Non-pigmented ciliary epithelial cell (primary cell): ENCODE data around the gene KRTAP10-2.

Experiments used
- DNase-seq: peaks from one replicate; pipeline ENCODE4 v3.0.0-alpha.2; 2010; ENCODE audit warnings: low read depth

Gene KRTAP10-2

DNA sequence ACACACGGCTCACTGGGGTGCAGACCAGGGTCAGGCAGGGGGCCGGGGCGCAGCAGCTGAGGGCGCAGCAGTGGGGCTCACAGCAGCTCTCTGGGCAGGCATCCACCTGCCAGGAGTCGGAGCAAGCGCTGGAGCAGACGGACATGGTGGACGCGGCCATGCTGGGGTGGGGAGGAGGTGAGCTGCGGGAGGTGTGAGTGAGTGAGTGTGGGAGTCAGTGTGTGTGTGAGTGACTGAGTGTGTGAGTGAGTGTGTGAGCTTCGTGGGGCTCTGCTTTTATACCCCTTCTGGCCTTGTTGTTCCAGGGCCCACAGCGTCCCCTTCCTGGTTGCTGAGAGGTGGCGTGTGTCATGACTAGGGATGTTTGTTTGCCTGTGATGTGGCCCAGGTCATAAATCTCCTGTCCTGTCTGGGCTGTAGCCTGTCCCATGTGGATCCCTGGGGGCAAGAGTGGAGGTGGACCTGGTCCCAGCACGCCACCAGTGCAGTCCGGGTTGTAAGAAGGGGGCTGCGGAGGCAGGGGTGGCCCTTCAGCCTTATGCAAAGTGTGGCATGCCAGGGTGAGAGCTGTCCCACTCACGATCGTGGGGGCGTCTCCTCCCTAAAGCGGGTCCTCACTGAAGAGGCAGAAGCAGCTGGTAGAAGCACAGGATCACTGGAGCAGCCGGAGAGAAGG lies 11.2 kb downstream of the KRTAP10-2 start, which contains the start of gene KRTAP10-1:
TSS of gene KRTAP10-1 (minus strand) at position 205 of the 676 bp plus-strand sequence. CDS start at position 160, 45 bp downstream.
- no peak for DNase-seq

DNA sequence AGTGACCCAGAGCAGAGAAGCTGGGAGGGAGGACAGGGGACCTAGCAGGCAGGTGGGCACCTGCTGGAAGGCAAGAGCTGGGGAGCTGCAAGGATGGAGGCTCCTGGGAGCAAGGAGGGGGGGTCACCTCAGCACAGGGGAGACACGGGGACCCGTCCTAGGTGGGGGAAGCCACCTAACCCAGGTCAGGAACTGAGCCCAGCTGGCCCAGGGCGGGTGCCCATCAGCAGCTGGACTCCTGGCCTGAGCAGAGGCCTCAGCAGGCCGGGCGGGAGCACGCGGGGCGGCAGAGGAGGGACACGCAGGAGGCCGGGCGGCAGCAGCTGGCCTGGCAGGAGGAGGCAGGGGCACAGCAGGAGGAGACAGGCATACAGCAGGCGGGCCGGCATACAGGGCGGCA lies 12.3 kb downstream of the KRTAP10-2 start:
- no peak for DNase-seq

GRCh38 chr21:44537930-44538911 lies 13.1 kb downstream of the KRTAP10-2 start:
- DNase-seq = no peak

DNA sequence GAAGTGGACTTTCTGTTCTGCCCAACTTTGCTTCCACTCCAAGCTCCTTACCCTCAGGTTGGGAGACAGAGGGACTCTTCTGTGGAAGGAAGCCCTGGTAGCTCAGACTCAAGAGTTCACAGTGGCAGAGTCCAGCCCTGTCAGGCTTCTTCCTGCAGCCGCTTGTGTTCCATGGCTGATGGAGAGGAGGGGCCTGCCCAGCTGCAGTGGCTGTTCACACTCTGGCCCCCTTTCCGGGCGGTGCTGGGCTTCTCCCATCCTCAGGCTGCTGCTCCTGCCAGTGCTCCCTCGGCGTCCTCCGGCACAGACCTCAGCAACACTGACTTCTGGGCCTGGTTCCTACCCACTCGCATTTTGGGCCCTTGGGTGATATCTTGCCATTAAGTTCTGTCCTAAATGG lies 15.3 kb downstream of the KRTAP10-2 start:
- no peak for DNase-seq

- DNase-seq = no peak
Measured at GRCh38 chr21:44534688-44535087, 16.6 kb downstream of the KRTAP10-2 start.

DNA sequence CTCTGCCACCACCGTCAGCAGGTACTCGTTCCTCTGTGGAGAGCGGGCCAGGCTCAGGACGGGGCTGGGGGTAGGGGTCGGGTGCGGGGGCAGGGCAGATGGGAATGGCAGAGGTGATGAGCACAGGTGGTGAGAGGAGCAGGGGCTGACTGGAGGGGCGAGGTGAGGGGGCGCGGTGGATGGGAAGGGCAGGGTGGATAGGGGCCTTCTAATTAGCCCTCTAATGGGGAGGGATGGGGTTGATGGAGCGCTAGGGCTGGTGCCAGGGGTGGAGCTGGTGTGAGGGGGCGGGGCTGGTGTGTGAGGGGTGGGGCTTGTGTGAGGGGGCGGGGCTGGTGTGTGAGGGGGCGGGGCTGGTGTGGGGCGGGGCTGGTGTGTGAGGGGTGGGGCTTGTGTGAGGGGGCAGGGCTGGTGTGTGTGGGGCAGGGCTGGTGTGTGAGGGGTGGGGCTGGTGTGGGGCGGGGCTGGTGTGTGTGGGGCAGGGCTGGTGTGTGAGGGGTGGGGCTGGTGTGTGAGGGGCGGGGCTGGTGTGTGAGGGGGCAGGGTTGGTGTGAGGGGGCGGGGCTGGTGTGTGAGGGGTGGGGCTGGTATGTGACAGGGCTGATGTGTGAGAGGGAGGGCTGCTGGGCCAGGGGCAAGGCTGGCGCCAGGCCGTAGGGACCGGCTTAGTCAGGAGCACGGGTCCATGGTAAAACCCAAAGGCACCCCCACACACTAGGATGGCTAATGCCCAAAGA lies 17.2 kb downstream of the KRTAP10-2 start:
- no peak for DNase-seq

DNA sequence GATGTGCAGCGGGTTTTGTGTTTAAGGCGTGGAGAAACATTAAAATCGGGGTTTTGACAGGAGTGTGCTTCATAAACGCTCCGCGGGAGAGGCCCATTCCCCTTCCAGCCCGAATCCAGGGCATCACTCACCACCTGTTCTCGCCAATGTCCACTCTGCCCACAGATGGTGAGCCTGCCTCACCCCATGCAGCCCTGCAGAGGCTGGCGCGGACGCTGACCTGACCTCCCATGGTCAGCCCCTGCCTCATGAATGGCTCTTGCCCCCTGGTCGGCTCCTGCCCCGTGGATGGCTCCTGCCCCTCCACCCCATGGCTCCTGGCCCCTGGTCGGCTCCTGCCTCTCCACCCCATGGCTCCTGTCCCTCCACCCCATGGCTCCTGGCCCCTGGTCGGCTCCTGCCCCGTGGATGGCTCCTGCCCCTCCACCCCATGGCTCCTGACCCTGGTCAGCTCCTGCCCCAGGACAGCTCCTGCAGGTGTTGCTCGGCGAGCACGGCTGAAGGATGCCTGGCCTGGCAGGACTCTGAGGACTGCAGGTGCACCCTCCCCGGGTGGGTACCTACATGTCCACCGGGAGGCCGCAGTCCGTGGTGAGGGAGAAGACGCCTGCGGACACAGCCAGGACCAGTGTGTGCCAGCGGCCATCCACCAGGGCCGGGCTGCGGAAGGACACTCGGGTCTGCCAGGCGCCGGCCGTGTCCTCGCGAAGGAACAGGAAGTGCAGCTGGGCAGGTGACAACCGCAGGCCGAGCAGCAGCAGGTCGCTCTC lies 18.0 kb downstream of the KRTAP10-2 start:
- no peak for DNase-seq

DNA sequence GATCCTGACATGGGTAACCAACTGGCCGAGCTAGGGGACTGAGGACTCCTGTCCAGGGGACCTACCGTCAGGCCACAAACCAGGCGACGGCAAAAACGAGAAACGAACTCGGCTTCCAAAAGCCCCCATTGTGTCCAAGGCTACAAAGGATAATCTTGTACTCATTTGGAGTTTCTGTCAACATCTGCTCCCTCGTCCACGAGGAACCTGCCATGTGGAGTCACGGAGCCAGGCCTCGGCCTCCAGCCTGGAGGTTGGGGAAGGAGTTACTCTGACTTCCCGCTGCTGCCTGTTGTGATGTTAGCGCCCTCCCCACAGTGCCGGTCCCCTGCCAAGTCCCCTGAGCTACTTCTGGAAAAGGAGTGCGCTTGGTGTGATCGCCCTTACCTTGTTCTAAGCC lies 18.6 kb downstream of the KRTAP10-2 start:
- no peak for DNase-seq

DNA sequence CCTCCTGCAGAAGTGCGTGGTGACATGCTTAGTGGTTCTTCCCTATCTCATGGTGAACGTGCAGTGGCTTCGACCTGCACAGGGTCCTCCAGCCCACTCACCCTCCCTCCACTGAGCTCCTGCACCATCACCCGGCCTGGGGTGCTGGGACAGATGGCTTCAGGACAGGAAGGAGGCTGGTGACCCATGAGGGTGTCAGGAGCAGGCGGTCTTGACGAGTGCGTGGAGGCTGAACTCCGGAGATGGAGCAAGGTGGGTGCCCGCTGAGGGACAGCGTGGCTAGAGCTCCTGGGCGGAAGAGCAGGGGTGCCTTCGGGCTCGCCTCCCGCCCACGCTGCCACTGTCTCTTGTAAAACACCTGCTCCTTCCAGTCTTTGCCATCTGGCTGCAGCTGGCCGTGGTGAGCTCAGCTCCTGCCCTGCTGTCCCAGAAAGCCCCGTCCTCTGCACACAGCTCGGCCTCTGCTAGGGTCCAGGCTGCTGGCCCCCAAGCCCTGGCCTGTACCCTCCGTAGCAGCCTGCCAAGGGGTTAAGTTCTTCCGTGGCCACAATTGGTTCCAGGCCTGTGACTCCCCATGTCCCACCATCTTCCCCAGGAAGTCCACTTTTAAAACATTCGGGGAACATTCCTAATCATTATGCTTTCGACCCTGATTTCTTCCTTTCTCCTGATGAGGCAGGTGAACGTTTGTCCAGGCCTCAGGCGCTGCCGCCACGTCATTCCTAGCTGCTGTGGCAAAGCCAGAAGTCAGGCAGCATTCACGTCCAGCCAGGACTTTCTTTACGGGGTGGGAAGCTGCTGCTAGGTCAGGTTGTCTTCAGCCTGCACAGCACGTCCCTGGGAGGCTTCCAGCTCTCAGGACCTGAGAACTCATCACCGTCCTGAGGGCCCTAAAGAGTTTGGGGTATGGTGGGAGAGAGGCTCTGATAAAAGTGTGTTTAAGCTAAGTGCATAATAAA lies 19.4 kb downstream of the KRTAP10-2 start:
- no peak for DNase-seq

GRCh38 chr21:44530903-44531605 lies 20.3 kb downstream of the KRTAP10-2 start:
- no peak for DNase-seq

DNA sequence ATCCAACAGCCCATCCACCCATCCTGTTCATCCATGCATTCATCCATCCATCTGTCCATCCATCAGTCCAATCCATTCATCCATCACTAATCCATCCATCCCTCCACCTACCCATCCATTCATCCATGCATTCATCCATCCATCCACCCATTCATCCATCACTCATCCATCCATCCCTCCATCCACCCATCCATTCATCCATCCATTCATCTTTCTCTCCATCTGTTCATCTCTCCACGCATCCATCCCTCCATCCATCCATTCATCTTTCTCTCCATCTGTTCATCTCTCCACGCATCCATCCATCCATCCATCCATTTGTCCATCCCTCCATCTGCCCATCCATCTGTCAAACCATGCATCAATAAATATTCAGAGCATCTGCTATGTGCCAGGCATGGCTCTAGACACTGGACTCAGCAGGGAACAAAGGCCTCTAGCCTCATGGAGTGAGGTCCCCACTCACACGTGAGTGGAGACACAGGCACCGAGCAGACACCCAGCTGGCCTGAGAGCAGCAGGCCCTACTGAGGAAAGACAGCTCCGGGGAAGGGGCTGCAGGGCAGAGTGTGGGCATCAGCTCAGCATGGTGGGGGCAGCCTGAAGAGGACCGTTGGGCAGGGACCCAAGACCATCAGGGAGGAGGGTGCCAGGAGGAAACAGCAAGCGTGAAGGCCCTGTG lies 20.9 kb downstream of the KRTAP10-2 start:
- DNase-seq = no peak

DNA sequence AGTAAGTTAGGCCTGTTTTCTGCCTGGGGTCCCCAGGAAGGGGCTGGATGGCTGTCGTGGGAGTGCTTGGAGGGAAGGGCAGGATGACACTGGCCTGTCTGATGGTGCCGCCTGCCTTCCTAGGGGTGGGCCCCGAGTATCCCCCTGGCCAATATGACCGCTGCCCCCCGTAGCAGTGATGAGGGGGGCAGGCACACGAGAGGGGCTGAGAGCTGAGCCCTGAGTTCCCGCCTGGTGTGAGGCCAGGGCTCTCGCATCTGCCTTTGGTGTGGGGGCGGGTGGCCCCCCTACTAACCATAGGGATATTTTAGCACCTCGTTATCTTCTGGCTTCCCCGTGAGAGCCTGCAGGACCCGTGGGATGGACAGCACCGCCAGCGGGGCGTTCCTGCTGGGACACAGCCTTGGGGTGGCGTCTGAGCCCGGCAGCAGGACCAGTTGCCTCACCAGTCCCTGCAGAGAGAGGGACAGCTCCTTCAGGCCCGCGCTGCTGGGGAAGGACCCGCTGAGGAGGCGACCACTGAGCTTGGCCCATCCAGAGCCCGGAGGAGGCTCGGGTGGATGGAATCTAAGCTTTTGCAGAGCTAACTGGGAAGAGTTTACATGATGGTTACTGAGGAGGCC lies 21.7 kb downstream of the KRTAP10-2 start:
- DNase-seq = no peak

GRCh38 chr21:44529011-44529421 lies 22.3 kb downstream of the KRTAP10-2 start:
- no peak for DNase-seq

GRCh38 chr21:44528634-44528995 lies 22.7 kb downstream of the KRTAP10-2 start:
- no peak for DNase-seq

DNA sequence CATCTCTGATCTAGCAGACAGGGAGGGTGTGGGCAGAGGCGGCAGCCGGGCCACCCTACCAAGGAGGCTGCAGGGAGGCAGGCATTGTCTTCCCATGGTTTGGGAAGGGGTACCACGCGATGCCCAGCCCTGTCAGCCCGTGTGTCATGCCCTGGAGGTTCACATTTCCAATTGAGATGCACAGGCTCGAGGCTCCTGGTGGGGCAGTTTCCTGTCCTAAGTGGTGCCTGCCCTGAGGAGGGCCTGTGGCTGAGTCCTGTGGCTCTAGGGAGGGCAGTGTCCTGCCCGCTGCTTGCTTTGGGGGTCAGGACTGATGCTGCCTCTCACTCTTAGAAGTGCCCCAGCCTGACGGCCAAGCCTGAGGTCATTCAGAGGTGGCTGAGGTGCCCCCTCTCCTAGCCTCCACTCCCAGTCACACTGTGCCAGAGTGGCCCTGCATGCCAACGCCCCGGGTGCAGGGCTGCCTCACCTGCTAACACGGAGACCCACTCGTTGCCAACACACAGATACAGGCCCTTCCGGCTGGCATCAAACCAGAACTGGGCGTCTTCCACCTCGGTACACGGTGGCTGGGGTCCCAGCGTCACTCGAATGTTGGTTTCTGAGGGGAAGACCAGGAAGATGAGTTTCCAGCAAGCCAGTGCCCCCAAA lies 23.2 kb downstream of the KRTAP10-2 start:
- DNase-seq = no peak

- no peak for DNase-seq
Measured at GRCh38 chr21:44527156-44527982, 23.9 kb downstream of the KRTAP10-2 start.
